HG02678 (cell line): ENCODE results near the gene TTLL10.

Source experiments
- ATAC-seq: cut with Tn5 transposase; IDR thresholded peaks from one replicate; pipeline ENCODE4 v1.9.1; 2021; ENCODE audit warnings: mild to moderate bottlenecking, moderate library complexity; ENCODE audit not compliant: unreplicated experiment

The TTLL10 gene

DNA sequence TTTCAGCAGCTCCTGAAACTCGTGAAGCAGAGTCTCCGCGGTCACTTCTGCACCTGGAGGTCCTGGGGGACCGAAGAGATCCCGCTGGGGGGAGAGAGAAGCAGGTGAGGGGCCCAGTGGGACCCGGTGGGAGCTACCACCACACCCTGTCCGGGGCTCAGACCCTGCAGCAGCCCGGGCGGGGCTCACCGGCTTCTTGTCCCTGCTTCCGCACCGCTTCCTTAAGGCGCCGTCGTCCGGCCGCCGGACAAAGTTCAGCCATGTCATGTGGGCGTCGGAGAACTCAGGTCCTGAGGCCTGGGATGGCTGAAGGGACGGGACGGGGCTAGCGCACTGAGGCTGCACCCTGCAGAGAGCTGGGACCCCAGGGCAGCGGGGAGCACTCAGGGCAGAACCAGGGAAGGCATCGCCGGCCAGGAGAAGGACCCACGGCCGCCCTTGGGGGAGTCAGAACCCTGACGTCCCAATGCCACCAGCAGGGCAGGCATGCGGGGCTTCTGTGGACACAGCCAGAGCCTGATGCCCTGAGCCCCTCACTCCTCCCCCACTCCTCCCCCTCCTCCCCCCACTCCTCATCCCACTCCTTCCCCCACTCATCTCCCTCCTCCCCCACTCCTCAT is 70.6 kb downstream of the TTLL10 start:
- no peak for ATAC-seq

DNA sequence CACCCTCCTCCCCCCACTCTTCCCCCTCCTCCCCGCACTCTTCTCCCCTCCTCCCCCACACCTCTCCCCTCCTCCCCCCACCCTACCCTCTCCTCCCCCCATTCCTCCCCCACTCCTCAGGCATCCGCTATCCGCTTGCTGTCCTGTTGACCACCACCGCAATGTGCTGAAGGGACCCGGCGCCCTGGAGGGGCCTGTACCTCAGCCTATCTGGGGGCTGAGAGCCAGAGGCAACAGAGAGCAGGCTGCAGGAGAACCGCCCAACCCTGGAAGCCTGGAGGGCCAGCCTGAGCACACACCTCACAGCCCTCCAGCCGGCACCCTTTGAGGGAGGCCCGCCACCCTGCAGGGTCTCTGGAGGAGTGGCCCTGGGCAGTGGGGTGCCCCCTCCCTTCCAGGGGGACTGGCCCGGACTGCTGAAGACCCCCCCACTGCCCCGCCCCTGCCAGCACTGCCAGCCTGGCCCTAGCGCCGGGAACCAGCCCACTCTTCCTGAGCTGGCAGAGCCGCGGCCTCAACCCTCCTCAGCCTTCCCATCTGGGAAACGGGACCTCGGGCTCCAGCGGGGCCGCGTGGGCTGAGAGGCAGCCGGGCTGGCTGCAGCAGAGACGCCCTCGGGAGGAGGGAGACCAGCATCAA is 71.6 kb downstream of the TTLL10 start:
- ATAC-seq: no peak

DNA sequence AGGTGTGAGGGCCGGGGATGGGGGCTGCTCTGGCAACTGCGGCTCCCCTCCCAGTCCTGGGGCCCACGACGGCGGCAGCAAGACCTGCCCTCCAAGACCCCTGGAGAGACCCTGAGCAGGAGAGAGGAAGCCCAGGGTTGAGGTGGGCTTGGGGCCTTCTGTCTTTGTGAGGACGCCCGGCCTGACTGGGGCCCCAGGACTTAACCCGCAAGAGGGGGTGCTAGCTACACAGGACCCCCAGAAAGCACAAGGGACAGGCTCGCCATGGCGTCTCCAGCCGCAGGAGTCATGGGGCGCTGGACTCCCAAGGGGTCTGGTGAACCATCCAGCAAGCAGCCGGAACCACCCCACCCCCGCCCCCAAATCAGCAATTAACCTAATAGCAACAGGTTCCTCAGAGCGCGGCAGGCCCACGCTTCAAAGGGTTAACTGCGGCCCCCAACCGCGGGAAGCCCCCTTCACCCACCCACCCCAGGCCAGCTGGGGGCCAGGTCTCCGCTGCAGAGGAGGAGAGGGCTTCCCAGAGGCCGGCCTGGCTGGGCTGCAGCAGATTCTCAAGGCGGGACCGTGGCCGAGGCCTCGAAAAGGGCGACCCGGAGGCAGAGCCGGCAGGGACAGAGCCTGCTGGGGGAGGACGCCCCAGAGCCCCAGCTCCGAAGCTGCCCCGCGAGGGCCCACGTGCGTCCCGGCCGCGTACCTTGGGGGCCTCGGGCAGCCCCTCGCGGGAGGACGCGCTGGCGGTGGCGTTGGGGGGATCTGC is 72.3 kb downstream of the TTLL10 start:
- ATAC-seq: no peak

DNA sequence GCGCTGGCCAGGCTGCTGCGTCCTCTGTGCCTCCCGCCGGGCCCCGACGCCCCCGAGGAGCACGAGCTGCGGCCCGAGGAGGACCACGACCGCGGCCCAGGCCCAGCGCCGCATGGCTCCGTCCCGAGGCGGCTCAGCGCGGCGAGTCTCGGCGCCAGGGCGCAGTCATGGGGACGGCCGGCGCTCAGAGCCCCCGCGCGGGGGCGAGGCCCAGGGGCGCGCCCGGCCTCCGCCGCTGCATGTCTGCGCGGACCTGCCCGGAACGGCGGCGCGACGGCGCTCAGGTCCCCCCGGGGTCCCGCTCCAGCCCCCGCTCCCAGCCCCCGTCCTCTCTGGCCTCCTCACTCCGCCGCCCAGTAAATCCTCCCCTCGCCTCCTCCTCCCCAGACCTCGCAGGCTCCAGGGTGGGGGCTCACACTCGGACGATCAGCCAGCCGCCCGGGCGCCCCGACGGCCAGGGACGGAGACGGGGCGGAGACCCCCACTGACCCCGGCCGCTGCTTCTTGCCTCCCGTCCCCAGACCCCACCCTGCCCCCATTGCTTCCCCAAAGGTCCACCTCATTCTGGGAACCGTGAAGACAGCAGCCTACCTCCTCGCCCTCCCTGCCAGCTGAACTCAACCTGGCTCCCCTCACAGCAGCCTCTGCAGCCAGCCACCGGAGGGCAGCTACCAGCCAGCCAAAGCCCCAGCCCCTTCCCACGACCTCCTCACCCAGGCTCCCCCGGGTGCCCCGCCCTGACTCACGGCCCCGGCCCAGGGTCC is 73.1 kb downstream of the TTLL10 start, which contains the start of gene C1QTNF12:
Gene C1QTNF12 (minus strand): TSS at position 146 of the 764 bp plus-strand sequence. CDS start 32 bp downstream, at position 114.
- ATAC-seq: no peak

DNA sequence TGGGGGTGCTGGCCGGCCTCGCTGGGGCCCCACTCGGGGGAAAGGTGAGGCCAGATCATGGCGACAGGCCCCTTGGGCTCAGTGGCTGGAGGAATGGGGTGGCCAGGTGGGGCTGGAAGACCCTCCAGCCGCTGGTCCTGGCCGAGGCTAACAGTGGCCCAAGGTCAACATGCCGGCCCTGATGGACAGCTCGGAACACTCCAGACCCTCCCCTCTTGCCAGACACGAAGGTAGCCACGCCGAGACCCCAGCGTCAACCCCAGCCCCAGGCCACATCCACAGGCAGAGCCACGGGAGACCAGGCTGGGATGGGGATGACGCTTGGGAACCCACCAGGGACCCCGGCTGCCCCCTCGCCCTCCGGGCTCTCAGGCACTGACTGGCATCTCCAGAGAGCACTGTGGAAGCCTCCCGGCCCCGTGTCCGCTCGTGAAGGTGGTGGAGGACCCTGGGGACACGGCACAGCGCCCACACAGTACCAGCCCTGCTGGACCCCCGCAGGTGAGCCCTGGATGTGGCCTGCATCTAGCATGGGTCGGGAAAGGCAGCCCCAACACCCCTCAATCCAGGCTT is 73.7 kb downstream of the TTLL10 start:
- ATAC-seq: no peak
